GM21360 (cell line): ENCODE measurements around the gene PRRC2C.

ENCODE experiments used
- ATAC-seq: cut with Tn5 transposase; IDR thresholded peaks from one replicate; pipeline ENCODE4 v1.9.1; 2021; ENCODE audit warnings: mild to moderate bottlenecking, moderate library complexity; ENCODE audit not compliant: unreplicated experiment

The PRRC2C gene

DNA sequence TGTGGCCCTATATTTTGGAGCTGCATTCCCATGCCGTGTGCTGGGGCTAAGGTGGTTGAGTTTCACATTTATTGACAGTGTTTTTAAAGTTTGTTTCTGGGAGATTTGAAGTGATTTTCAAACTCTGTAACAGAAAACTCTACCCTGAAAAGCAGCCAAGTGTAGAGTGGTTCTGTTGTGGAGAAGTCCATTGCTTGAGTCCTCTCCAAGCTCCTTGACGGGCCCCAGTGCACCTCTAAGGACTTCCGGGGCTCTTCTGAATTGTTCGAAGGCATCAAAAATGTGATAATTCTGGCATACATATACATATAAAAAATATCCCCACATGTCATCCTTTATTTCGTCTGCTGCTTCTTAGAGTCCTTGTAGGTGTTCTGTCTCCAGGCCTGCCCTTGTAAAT, 141.7 kb downstream of the PRRC2C start:
- ATAC-seq, result no peak

DNA sequence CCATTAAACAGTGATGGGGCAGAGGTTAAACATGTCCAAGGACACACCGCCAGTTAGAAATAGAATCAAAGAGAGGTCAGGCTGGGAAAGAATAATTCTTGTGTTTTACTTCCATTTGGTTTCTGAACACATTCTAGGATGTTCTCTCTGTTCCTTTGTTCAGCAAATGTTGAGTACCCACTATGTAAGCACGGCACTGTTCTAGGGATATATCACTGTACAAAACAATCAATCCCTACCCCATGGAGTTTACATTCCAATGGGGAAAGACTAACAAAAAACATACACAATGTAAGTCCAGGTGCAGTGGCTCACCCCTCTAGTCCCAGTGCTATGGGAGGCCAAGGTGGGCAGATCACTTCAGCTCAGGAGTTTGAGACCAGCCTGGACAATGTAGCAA, 142.9 kb downstream of the PRRC2C start:
- ATAC-seq, result no peak

DNA sequence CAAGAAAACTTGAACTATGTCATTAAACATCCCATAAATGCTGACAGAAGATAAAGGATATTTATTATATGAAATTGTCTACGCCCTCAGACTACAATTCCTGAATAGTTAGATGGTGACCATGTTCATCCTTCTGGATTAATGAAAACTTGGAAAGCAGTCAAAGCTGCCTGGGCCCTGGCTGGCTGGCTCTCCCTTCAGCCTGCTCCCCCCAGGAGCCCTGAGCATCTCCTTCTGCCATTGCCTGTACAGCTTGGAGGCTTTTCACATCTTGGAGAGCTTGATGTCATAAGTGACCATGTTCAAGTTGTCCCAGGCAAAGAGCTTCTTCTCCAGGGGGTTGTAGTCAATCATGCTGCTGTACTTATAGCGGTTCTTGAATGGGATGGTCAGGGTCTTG, 150.3 kb downstream of the PRRC2C start:
- no peak for ATAC-seq

DNA sequence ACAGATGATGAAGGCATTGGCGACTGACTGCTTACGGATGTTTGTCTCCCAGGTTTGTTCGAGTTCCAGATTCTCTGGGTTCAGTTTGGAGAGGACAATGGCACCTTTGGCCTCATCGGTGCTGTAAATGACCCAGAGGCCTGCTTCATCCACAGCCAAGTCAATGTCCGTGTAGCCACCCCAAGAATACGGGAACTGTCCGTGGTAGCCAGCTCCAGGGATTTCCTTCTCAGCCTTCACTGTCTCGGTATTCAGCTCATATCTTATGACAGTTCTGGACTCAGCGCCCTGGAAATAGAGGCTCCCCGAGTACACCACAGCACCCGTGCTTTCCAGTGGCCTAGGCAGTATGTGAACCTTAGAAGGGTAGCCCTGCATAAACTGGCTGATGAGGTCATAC, 150.8 kb downstream of the PRRC2C start:
- ATAC-seq, result no peak

DNA sequence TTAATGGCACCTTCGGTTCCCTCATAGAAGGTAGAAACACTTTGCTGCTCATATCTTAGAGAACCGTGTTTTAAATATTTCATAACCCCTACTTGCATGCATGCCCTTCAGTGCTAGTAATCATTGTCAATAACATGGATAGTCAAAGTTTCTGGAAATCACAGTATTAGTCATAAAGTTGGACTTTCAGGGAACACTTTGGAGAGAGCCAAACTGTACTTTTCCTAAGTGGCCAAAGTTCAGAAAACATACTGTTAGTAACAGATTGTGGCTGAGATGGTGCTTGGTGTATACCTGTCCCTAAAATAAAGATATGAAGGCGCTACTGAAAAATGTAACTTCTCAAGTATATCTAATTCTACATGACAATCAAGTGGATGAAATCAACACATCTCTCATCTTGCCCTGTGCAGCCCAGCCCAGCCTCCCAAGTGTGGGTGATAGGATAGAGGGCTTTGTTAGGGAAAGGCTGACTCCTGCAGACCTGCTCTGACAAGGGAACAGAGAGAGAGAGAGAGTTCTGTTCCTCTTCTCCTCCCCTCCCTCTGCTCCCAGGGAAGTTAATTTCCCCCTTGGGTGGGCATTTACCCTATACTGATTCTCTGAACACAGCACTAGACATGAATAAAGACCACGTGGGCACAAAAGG, 152.7 kb downstream of the PRRC2C start:
- no peak for ATAC-seq

DNA sequence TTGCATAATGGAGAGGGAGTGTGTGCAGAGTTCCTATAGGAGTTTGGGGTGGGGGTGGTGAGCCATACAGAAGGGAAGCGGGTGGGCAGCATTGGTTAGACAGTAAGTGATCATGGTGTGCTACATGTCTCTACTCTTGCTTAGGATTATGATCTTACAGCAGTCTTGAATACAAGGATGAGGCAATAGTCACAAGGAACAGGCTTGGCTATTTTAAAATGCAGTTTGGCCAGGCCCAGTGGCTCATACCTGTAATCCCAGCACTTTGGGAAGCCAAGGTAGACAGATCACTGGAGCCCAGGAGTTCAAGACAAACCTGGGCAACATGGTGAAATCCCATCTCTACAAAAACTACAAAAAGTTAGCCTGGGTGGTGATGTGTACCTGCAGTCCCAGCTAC, 154.9 kb downstream of the PRRC2C start:
- no peak for ATAC-seq

DNA sequence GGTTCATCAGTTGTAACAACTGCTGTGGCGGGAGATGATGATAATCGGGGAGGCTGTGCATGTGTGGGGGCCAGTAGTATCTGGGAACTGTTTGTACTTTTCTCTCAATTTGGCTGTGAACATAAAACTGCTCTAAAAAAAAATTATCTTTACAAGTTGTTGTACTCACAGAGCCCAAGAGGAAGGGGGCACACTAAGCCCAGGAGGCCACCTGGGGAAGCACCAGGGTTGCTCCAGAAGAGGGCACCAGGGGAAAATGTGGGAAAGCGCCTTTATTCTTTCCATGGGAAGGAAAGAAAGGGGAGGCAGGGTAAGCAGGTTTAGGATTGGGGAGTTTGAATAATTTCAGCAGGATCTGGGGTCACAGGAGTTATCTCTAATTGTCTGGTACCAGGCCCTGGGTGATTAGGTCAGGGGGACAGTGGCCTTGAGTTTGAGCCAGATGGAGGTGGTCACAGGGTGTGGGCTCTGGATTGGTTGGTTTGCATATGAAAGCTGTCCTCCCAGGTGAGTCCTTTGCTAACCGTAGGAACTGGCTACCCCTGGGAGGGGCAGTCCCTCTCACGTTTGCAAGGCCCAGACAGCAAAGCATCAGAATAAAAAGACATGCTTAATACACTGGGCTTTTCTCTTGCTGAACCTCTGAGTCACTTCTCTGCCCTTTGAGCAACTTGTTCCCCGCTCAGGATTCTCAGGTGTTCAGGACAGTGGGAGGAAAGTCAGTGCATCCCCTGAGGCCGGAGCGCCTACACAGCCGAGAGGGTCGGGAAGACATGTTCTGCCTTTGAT, 155.9 kb downstream of the PRRC2C start:
- ATAC-seq, result no peak

DNA sequence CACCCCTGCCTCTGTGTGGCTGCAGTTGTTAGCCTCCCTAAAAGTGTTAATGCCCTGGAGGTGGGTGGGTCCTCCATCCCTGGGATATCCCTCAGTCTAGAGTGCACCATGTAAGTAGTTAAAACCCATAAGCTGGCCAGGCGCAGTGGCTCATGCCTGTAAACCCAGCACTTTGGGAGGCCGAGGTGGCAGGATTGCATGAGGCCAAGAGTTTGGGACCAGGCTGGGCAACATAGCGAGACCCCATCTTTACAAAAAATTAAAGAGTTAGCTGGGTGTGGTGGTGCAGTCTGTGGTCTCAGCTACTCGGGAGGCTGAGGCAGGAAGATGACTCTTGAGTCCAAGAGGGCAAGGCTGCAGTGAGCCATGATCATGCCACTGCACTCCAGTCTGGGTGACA, 156.9 kb downstream of the PRRC2C start:
- ATAC-seq, result no peak
